SK-N-MC (cell line): ENCODE data around the gene CFAP74.

Source experiments
- EZH2 ChIP-seq: fragments of 200-600 bp; sonication (generic); IDR thresholded peaks from one replicate; pipeline ENCODE4 v1.6.1; 2017; ENCODE audit warnings: antibody characterized with exemption
- POLR2AphosphoS5 ChIP-seq: IDR thresholded peaks from 2 replicates; pipeline ENCODE4 v1.6.1; 2012; ENCODE audit warnings: mild to moderate bottlenecking, low read depth, low read length, borderline replicate concordance

DNA sequence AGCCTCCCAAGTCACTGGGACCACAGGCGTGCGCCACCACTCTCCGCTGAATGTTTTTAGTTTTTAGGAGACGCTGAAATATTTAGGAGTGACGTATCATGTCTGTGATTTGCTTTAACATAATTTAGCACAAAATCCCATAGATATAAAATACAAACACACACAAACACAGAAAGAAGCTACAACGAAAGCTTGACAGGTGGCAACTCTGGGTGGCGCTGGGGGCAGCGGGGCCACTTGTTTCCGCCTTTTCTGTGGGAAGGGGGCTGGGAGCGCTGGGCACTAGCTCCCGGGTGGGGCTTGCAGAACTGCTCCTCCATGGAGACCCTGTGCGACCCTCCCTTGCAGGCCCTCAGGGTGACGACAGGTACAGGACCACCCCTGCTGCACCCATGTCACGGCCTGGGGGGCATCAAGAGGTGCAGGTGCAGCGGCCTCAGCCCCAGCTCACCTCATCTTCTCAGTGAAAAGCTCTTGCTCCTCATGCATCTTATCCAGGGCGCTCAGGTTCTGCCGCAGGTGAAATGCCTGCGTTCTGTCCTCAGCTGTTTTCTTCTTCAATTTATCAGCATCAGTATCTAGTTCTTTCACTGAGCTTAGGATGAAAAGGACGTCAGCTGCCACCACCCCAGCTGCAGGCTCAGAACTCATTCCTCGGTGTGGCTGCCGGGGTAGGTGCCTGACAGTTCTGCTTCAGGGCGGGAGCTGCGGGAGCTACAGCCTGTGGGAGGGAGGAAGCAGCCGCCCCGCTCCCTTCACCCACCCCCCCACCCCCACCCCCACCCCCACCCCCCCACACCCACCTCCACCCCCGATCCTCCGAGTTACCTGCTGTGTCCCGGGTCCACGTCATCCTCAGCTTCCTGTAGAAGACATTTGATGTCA lies 15.3 kb downstream of the CFAP74 start:
- no peak for TF ChIP-seq POLR2AphosphoS5
- TF ChIP-seq EZH2, result no peak
